Activated T-cell treated with anti-CD3 and anti-CD28 coated beads, Interleukin-2, amount 50 U/mL, for 1 hour (primary cell): ENCODE data around the gene TBC1D24.
A peak's percentile ranks its signal among the peaks of the same experiment; 100 is the strongest.
"Not testable (repeated sequence)": the region's sequence is repeated elsewhere in the genome, so short reads cannot be mapped to it uniquely, and the experiment has no call there.

Source experiments
- DNase-seq: peaks from one replicate; pipeline ENCODE4 v3.0.0-alpha.2; 2020

The TBC1D24 gene

DNA sequence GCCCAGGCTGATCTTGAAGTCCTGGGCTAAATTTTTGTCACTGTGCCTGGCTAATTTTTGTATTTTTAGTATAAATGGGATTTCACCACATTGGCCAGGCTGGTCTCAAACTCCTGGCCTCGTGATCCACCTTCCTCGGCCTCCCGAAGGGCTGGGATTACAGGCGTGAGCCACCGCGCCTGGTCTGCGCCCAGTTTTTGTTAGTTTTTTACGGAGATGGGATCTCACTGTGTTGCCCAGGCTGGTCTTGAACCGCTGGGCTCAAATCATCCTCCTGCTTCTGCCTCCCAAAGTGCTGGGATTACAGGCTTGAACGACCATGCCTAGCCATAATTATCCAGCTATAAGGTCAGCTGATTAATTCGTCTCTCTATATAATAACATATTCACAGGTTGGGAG lies 59.0 kb downstream of the TBC1D24 start:
- DNase-seq: no peak

DNA sequence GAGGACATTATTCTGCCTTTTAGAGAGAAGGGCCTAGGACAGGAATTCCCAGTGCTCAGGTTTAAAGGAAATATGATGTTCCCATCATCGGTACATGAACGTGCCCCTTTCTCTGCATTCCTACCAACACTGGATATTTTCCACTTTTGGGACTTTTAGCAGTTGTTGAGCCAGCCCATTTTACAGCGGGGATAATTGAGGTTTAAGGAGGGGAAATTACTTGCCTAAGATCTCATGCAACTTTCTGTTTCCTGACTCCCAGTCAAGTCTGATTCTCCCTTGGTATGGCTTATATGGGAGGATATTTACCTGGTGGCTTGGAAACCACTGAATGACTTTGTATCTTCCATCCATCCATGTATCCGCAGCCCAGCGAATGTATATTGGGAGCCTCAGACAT lies 59.4 kb downstream of the TBC1D24 start:
- not testable (repeated sequence) for DNase-seq

DNA sequence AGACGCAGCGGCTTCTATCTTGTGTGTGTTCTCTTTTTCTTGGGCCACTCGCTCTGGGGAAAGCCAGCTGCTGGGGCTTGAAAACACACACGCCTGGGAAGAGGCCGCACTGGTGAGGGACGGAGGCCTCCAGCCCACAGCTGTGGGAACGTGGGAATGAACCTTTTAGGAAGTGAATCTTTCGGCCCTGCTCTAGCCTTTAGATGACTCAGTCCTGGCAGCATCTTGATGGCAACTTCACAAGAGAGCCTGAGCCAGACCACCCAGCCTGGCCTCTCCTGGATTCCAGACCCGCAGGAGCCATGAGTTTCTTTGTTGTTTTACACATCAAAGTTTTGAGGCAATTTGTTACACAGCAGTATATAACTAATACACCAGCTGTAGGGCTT lies 60.7 kb downstream of the TBC1D24 start:
- DNase-seq: no peak

DNA sequence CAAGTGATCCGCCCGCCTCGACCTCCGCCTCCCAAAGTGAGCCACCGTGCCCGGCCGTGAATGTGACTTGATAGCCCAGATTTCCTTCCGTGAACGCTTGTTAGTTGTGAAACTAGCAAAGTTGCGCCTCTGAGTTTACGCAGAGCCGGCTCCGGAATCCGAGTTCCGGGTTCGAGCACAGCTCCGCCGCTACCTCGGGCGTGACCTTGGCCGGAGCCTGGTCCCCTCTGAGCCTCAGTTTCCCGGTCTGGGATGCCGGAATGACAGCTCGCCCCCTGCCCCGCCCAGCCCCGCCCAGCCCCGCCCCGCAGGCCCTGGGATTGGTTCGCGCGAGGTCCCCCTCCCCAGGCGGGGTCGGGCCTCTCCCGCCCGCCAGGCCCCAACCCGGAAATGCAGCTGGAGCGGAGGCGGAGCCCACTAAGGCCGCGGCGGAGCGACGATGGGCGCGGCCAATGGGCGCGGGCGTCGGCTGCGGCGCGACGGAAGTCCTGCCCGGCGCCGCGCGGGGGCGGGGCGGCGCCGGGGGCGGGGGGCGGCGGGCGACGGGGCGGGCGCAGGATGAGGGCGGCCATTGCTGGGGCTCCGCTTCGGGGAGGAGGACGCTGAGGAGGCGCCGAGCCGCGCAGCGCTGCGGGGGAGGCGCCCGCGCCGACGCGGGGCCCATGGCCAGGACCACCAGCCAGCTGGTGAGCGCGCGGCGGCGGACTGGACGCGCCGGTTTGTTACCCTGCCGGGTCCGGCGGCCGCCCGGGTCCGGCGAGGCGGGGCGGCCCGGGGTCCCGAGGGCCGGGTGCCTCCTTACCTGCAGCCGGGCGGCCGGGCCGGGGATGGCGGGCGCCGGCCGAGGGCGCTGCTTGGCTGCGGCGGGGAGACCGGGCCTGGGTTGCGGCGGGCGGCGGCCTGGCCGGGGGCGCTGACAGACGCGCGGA lies 62.8 kb downstream of the TBC1D24 start, which contains the start of gene PDPK1:
Gene PDPK1, plus strand, starts transcription at position 571 of the 929 bp plus-strand sequence. Its CDS starts 92 bp downstream, at position 663.
- DNase-seq: peak; percentile 96

DNA sequence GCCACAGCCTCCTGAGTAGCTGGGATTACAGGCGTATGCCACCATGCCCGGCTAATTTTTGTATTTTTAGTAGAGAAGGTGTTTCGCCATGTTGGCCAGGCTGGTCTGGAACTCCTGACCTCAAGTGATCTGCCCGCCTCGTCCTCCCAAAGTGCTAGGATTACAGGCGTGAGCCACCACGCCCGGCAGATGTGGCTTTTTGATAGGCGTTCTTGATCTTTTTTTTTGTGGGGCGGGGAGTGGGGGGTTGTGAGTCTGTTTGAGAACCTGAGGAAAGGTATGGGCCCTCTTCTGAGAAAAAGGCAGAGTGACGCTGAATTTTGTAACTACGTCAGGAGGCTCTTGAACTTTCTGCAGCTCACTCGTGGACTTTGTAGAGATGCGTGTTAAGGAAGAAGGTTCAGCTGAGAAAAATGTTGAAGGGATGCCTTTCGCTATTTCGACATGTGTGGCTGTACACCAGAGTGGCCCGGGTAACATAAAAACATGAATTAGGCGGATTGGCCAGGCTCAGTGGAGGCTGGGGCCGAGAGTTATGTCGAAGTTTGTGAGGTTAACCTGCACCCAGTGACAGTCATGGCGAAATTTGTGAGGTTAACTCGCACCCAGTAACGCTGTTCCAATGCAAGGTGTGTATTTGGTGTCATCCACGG lies 64.4 kb downstream of the TBC1D24 start:
- not testable (repeated sequence) for DNase-seq

DNA sequence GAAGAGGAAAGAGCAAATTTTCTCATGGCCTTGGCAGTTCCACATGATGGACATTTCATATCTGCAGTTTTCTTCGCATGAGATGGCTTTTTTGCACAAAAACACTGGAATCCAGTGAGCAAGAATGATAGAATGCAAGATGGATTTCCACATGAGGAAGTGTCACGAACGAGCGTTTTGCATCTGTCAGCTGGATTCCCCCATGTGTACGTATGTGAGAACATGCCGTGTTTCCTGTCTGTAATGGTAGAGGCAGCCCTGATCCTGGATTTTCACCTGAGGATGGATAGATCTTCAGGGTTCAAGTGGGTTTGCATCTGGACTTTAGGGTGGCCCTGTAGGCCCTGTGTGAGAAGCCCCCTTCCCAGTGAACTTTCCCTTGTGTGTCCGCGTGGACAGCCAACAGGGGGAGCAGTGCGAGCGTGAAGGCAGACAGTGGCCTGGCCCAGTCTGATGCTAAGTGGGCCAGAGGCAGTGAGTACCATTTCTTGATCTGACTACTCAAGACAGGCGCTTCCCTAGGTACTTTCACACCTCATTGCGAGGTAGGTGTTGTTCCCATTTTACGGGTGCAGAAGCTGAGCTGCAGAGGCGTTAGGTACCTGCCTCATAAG lies 65.0 kb downstream of the TBC1D24 start:
- DNase-seq: peak; percentile 55

DNA sequence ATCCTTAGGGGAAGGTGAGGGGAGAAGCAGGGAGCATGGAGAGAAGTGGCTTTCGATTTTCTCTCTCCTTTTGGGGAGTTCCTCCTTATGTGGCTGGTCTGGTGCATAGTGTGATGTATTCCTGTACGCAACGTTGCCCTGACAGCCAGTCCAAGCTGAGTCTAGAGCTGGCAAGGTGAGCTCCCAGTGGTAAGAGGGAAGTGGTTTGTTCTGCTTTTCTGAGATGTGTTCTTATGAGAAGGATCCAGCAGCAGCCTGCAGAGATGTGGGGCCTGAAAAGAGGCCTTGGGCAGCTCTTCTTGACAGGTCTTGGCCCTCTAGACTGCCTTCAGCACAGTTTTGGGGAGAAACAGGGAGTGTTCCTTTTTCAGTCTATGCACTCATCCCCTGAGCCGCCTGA lies 66.0 kb downstream of the TBC1D24 start:
- DNase-seq: not testable (repeated sequence)

DNA sequence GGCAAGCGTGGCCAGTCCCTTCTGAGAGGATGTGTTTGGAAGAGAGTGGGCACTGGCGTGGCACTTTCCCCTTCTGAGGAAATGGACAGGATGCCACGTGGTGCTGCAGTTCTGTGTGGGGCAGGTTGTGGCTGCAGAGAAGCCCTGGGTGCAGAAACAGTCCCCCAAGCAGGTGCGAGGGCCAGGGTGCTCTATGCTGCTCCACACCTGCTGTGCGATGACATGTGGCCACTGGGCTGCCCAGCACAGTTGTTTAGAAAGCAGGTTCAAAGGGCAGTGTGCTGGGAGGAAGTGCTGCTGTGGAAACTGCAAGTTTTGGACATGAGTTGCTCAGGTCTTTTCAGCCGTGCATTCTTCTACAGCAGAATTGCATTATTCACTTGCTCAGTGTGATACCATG lies 66.5 kb downstream of the TBC1D24 start:
- not testable (repeated sequence) for DNase-seq

DNA sequence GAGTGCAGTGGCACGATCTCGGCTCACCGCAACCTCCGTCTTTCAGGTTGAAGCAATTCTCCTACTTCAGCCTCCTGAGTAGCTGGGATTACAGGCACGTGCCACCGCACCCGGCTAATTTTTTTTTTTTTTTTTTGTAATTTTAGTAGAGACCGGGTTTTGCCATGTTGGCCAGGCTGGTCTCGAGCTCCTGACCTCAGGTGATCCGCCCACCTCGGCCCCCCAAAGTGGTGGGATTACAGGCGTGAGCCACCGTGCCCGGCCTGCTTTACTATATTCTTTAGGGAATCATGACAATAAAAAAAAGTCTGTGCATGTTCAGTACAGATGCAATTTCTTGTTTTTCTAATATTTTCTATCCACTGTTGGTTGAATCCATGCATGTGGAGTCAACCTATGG lies 68.8 kb downstream of the TBC1D24 start:
- not testable (repeated sequence) for DNase-seq

DNA sequence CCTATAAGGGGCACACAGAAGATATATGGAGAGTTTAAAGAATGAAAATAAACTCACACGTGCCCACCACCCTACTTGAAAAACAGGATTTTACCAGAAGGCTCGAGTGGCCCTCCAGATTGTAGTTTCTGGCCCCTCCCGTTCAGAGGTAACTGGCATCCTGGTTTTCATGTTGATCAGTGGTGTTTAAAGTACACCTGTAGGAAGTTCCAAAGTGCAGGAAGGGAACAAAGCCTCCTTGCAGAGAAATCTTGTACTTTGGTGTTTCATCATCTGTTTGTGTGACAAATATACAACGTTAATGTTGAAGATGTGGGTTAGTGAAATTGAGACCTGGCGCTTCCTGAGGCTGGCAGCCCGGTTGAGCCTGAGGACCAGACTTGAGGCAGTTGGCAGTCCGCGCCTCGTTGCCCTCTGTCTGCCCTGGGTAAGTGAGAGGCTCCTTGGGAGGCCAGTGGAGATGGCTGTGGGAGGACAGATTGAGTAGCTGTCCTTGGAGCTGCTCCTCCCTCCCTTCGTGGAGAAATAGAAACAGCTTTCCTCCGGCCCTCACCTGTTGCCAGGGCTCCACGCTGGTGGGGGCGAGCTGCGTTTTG lies 75.5 kb downstream of the TBC1D24 start:
- not testable (repeated sequence) for DNase-seq

DNA sequence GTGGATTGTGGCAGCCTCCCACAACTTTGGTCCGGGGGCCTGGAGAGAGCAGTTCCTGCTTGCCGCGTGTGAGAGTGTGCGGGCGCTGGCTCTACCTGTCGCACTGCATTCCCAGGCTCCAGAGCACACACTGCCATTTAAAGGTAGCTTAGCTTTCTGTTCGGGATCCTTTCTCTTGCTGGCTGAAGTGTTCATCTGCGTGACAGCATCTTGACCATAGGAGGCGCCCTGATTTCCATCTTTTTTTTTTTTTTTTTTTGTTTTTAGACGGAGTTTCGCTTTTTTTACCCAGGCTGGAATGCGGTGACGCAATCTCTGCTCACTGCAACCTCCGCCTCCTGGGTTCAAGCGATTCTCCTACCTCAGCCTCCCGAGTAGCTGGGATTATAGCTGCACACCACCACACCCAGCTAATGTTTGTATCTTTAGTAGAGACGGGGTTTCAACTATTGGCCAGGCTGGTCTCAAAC lies 76.5 kb downstream of the TBC1D24 start:
- DNase-seq: not testable (repeated sequence)

DNA sequence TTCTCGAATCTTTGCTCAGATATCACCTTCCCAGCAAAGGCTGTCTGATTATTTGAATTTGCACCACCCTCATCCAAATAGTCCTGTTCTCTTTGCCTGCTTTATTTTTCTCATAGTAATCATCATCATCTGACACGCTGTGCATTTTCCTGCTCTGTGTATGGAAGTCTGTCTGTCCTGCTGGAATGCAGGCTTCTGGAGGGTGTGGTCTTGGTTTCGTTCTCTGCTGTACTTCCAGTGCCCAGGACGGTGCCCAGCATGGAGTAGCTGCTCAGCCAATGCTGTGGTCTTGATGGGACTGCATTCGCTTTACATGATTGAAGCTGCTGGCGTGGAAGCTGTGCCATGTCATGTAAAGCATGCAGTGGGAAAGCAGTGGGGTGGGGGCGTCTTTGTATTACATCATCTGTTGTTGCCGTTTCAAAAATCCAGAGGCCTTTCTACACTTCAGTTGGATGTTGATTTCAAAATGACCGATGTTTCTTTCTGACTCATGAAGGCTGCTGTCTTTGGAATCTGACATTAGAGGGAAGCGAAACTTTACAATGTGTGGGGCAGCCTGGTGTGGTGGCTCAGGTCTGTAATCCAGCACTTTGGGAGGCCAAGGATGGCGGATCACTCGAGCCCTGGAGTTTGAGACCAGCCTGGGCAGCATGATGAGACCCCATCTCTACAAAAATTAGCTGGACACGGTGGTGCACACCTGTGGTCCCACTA lies 79.9 kb downstream of the TBC1D24 start:
- not testable (repeated sequence) for DNase-seq
